Glutamatergic neuron (in vitro differentiated cells): ENCODE results near the gene GNB1. TPM values are rescaled to one million over a fixed set of nuclear protein-coding genes. Genes with fewer than 3 reads are reported as not detected.
A peak's percentile ranks its signal among the peaks of the same experiment; 100 is the strongest.

Source experiments
- DNase-seq: peaks from one replicate; pipeline ENCODE4 v3.0.0; 2022
- H3K27ac Mint-ChIP-seq: one replicate; pipeline ENCODE4 v1.8.0; 2020; ENCODE audit warnings: mild to moderate bottlenecking, mixed read lengths, inconsistent platforms; ENCODE audit not compliant: unreplicated experiment
- H3K27me3 Mint-ChIP-seq: one replicate; pipeline ENCODE4 v1.8.0; 2020; ENCODE audit warnings: mild to moderate bottlenecking, moderate library complexity, mixed read lengths, inconsistent platforms; ENCODE audit not compliant: unreplicated experiment
- H3K36me3 Mint-ChIP-seq: one replicate; pipeline ENCODE4 v1.8.0; 2020; ENCODE audit warnings: mild to moderate bottlenecking, mixed read lengths, inconsistent platforms; ENCODE audit not compliant: unreplicated experiment
- H3K4me1 Mint-ChIP-seq: one replicate; pipeline ENCODE4 v1.8.0; 2020; ENCODE audit warnings: mild to moderate bottlenecking, low read depth, mixed read lengths, inconsistent platforms; ENCODE audit not compliant: unreplicated experiment
- H3K4me3 Mint-ChIP-seq: one replicate; pipeline ENCODE4 v1.8.0; 2020; ENCODE audit warnings: mild to moderate bottlenecking, mixed read lengths, inconsistent platforms; ENCODE audit not compliant: unreplicated experiment
- H3K9me3 Mint-ChIP-seq: one replicate; pipeline ENCODE4 v1.8.0; 2020; ENCODE audit warnings: mild to moderate bottlenecking, moderate library complexity, mixed read lengths, inconsistent platforms; ENCODE audit not compliant: unreplicated experiment
- long read RNA-seq: library from polyadenylated mRNA; unstranded; transcript quantifications from one replicate; pipeline ENCODE4 v2.0.0, GENCODE V29; 2020; ENCODE audit not compliant: unreplicated experiment
- total RNA-seq: library from RNA; stranded (reverse); fragmentation: NEBNext Ultra II Directional; extraction: Animal tissue kit (Norgen Biotek cat#: 25700); gene quantifications from one replicate; pipeline ENCODE4 v1.2.1, GENCODE V29; 2021; ENCODE audit not compliant: unreplicated experiment
- TF ChIP-seq, protein P1 (sequence below): fragments of 200-600 bp; sonication (generic); IDR thresholded peaks from one replicate; pipeline ENCODE4 v1.5.0; 2021; ENCODE audit not compliant: partially characterized antibody, unreplicated experiment

The GNB1 gene
- total RNA-seq, result 734 TPM
- long read RNA-seq, transcript GNB1-201 (12 exons, 3,132 nt), result major isoform, 7 of 37 reads
- long read RNA-seq, partial matches to known transcripts, result 20 of 37 reads
- long read RNA-seq, other reads (novel, unspliced or antisense), result 8 of 37 reads

DNA sequence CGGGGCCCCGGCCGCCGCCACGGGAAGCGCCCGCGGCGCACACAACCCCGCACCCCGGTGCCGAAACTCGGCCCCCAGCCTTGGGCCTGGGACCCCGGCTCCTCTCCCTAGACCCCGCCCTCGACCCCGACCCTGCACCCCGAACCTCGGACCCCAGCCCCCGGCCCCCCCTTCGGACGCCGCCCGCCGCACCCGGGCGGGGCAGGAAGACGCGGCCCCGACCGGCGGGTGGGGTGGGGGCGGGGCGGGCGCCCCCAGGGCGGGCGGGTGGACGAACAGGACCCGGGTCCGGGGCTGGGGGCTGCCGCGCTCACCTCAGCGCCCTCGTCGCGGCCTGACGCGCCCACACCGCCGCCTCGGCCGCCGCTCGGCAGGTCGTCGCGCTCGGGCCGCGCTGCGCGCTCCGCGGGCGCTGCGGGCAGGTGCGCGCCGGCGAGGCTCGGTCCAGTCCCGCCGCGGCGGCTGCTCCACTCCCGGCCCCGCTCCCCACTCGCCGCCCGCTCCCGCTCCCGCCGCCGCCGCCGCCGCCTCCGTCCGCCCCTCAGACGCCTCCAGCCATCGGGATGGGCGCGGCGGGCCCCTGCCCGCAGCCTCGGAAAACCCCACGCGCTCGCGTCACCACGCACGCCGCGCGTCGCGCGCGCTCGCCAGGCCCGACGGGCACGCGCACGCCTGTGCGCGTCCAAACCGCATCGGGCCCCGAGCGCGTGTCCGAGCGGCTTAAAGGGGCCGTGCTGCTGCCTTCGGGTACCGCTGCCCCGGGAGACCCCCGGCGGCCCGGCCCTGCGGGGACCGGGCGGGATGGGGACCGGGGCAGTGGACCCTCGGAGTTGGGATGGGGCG is at the start of gene GNB1:
Gene GNB1 (minus strand): TSS at position 582 of the 843 bp plus-strand sequence. CDS start 65,634 bp downstream, outside the sequence.
- peak within 1 kb of the TSS; percentile 64 for H3K27ac Mint-ChIP-seq
- peaks cover 18% of the 10 kb centered on the region for H3K9me3 Mint-ChIP-seq

DNA sequence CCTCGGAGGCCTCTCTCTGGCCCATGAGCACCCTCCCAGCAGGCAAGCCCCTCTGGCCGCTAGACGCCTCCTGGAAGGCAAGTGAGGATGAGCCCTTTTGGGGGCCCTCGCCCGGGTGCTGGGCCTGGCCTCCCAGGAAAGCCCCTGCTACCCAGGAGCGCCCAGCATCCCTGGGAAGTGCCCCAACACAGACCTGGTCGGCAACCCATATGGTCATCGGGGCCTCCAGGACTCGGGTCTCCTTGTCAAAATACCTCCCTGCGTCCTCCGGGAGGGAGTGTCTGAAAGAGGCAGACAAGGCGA is 49.2 kb upstream of the GNB1 start:
- Mint-ChIP-seq H3K4me3 (no peak overlapping the region), H3K36me3 (no peaks in the 10 kb centered on the region), H3K4me1 (no peaks in the 10 kb centered on the region), H3K27me3 (peaks cover 7% of the 10 kb centered on the region), H3K27ac (no peak overlapping the region), H3K9me3 (peaks cover 1% of the 10 kb centered on the region)
- no peak for DNase-seq
- TF ChIP-seq, protein P1, sequence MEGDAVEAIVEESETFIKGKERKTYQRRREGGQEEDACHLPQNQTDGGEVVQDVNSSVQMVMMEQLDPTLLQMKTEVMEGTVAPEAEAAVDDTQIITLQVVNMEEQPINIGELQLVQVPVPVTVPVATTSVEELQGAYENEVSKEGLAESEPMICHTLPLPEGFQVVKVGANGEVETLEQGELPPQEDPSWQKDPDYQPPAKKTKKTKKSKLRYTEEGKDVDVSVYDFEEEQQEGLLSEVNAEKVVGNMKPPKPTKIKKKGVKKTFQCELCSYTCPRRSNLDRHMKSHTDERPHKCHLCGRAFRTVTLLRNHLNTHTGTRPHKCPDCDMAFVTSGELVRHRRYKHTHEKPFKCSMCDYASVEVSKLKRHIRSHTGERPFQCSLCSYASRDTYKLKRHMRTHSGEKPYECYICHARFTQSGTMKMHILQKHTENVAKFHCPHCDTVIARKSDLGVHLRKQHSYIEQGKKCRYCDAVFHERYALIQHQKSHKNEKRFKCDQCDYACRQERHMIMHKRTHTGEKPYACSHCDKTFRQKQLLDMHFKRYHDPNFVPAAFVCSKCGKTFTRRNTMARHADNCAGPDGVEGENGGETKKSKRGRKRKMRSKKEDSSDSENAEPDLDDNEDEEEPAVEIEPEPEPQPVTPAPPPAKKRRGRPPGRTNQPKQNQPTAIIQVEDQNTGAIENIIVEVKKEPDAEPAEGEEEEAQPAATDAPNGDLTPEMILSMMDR, result no peak

More for the DNA sequence above, at the start of gene GNB1:
- Mint-ChIP-seq H3K4me3 (peak within 1 kb of the TSS; percentile 85), H3K36me3 (no peaks in the 10 kb centered on the region), H3K4me1 (peaks cover 32% of the 10 kb centered on the region), H3K27me3 (peaks cover 18% of the 10 kb centered on the region)
- TF ChIP-seq, protein P1, result no peak
- peak; percentile 88 for DNase-seq

DNA sequence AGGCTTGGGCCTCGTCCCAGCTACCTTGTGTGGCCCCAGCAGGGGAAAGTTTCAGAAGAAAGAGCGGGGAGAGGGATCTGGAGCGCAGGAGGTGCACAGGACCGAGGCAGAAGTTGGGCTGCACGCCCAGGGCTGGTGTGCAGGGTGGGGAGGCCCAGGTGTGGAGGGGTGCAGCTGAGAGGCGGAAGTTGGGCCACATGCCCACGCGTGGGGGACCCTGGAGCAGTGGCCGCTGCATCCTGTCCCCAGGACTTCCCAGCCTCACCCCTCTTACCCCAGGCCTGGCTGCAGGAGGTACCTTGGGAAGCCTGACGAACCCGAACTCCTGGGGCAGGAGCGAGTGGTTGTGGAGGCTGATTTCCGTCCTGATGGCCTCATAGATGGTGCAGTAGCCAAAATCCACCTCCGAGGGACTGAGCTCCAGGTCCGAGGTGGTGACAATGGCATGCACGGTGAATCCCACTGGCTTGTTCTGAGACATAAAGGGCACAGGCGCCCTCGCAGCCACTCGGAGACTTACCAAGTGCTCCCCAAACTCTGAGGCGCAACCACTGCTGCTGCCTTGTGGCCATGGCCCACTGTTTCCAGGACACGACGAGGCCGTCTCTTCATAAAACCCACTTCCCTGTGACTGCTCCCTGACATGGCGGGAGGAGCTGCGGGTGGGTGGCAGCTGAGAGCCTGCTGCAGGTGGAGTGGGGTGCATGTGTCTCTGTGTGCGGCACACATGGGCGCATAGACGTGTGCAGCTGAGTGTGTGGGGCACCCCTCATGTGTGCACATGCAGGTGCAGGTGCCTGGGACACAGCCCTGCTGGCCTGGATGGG is 48.6 kb upstream of the GNB1 start:
- H3K27ac Mint-ChIP-seq, result no peak overlapping the region
- no peaks in the 10 kb centered on the region for H3K36me3 Mint-ChIP-seq
- H3K9me3 Mint-ChIP-seq, result peaks cover 1% of the 10 kb centered on the region
- peaks cover 7% of the 10 kb centered on the region for H3K27me3 Mint-ChIP-seq
- no peak for DNase-seq
- H3K4me3 Mint-ChIP-seq, result no peak overlapping the region
- no peaks in the 10 kb centered on the region for H3K4me1 Mint-ChIP-seq
- TF ChIP-seq, protein P1, result no peak

DNA sequence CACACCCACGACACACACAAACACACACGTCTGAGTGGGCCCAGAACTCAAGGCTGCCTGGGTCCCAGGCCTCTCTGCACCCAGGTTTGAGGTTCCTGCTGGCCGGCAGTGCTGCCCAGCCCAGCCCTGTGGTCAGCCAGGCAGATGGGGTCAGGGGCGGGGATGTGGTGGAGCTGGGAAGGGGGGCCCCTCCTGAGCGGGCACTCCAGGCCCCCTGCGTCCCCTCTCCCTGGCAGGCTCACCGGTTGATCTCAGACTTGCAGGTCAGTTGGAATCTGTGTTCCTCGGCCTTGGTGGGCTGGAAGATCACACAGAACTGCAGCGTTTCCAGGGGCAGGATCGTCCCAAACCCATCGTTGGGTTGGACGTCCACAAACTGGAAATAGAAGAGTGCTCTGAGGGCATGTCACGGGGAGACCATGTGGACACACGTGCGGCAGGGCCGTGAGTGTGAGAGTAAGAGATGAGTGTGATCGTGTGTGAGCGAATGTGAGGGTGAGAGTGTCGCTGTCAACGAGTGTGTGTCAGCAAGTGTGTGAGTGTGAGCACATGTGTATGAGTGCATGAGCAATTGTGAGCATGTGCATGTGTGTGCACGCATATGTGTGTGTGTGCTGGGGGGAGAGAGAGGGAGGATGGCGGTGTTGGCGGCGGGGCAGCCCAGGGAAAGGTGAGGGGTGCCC is 47.9 kb upstream of the GNB1 start:
- Mint-ChIP-seq H3K36me3 (no peaks in the 10 kb centered on the region), H3K9me3 (peaks cover 1% of the 10 kb centered on the region), H3K27me3 (peaks cover 6% of the 10 kb centered on the region), H3K4me3 (no peak overlapping the region), H3K4me1 (no peaks in the 10 kb centered on the region), H3K27ac (no peak overlapping the region)
- TF ChIP-seq, protein P1, result no peak
- no peak for DNase-seq
